ENCODE data around the gene ZNF280B.

ZNF280B gene

DNA sequence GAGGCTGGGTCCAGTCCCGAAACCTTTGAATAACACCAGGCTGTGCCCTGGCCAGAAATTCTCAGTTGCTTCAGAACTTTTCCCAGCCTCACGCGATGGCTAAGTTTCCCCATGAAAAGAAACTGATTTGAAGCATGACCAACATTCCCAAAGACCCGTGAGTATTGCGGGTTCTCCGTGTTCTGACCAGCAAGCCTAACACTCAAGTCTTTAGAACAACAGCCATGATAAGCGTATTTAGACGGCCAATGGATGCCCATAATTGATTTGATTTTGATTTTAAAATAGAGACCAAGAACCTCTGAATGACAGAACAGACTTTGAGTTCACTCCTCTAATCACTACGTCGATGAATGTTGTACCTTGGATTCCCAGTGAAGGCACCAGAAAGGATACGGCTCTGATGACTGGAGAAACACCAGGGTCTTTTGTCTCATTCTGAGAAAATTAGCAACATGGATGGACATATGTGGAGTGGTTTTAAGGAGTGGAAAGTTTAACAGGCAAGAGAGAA lies 43.9 kb downstream of the ZNF280B start:
- no peaks in the 10 kb centered on the region for H3K36me3 Mint-ChIP-seq
- H3K9me3 Mint-ChIP-seq, result no peaks in the 10 kb centered on the region
- no peak overlapping the region for H3K4me3 Mint-ChIP-seq
- H3K27ac Mint-ChIP-seq, result no peak overlapping the region
- no peaks in the 10 kb centered on the region for H3K4me1 Mint-ChIP-seq
- peaks cover 35% of the 10 kb centered on the region for H3K27me3 Mint-ChIP-seq

DNA sequence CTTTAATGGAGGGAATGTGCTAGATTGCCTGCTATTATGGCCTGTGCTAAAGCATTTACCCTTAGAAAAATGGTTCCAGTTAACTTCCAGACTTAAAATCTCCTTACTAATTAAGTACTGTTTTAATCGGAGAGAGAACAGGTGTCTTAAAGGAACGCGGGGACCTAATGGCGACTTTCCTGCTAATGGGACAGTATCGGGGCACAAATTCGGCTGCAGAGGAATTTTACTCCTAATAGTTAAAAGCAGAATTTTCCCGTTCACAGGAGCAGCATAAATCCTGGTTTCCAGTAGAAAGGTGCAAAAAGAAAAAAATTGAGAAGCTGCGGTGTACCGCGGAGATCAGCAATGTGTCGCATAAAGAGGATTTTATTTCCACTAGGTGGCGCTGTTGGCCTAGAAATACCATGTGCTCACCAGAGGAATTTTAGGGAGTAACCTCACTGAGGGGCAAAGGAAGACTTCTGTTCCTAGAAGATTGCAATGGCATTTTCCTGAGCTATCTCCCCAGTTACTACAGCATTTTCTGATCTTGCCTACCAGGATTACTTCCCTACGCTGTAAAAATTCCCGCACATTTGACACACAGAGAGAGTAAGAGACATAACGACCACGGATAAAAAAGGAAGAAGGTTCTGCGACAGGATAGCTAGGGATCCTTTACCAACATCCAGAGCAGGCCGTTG lies 44.5 kb downstream of the ZNF280B start:
- peaks cover 3% of the 10 kb centered on the region for H3K9me3 Mint-ChIP-seq
- H3K4me1 Mint-ChIP-seq, result no peaks in the 10 kb centered on the region
- H3K36me3 Mint-ChIP-seq, result peaks cover under 1% of the 10 kb centered on the region
- H3K27ac Mint-ChIP-seq, result peak overlapping the region; percentile 41
- no peak overlapping the region for H3K4me3 Mint-ChIP-seq
- peaks cover 35% of the 10 kb centered on the region for H3K27me3 Mint-ChIP-seq

DNA sequence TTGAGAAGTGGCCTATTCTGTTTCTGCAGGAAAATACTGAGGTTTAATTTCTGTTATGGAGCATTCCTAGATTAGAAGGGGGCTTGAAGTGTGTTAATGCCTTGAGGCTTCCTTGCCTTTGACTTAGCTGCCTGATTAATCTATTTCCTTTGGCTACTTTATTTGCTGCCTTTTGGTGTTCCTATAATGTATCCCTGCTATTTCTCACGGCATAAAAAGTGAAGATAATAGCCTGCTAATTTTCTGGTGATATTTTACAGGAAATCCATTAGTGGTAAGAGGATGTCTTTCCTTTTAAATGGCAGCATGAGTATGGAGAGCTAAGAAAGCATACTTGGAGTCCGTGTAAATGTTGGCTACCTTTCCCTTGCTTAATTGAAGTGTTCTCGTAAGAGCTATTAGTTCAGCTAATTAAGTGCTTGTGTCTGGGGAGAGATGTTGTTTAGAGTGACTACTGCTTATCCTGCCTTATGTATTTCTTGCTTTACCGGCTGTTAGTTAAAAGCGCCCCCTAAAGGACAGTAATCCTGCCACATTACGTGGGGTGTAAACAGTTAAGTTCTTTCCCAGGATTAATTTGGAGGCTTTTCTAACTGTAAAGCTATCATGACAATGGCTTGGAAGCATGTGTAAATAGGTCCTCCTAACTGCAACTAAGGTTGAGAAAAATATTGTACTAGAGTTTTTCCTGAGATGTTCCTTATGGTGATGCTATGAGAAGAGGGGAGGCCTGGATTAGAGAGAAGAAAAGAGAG lies 45.6 kb downstream of the ZNF280B start:
- Mint-ChIP-seq H3K4me1 (no peaks in the 10 kb centered on the region), H3K27ac (no peak overlapping the region), H3K9me3 (peaks cover 7% of the 10 kb centered on the region), H3K36me3 (peaks cover 3% of the 10 kb centered on the region), H3K27me3 (peaks cover 35% of the 10 kb centered on the region), H3K4me3 (no peak overlapping the region)

DNA sequence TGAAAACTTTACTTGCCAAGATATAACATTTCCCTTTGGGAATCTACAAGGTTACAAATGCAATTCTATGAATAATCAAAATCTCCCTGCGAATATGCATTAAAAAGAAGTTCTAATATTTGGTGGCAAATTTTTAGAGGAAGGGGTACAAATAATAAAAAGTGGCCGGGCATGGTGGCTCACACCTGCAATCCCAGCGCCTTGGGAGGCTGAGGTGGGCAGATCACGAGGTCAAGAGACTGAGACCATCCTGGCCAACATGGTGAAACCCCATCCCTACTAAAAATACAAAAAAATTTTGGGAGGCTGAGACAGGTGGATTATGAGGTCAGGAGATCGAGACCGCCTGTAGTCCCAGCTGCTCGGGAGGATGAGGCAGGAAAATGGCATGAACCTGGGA lies 47.0 kb downstream of the ZNF280B start:
- Mint-ChIP-seq H3K4me1 (no peaks in the 10 kb centered on the region), H3K36me3 (peaks cover 3% of the 10 kb centered on the region), H3K9me3 (peaks cover 7% of the 10 kb centered on the region), H3K4me3 (no peak overlapping the region), H3K27ac (no peak overlapping the region), H3K27me3 (peaks cover 35% of the 10 kb centered on the region)

DNA sequence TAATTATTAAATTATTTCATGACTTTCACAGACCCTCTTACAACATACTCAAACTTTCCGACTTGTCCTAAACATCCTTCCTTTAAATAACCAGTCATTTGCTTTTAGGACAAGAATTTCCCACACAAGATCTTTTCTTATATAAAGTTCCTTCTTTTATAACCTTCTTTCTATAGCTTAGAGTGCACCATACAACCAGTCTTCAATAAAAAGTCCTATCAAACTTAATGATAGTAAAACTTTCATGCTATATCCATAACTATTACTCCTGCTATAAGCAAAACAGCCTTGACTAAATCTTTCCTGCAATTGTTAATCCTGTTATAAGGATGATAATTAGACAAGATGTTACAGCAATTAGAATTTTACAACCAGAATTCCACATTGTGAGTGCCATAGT lies 47.4 kb downstream of the ZNF280B start:
- Mint-ChIP-seq H3K27me3 (peaks cover 35% of the 10 kb centered on the region), H3K36me3 (peaks cover 3% of the 10 kb centered on the region), H3K9me3 (peaks cover 7% of the 10 kb centered on the region), H3K27ac (no peak overlapping the region), H3K4me3 (no peak overlapping the region), H3K4me1 (no peaks in the 10 kb centered on the region)

DNA sequence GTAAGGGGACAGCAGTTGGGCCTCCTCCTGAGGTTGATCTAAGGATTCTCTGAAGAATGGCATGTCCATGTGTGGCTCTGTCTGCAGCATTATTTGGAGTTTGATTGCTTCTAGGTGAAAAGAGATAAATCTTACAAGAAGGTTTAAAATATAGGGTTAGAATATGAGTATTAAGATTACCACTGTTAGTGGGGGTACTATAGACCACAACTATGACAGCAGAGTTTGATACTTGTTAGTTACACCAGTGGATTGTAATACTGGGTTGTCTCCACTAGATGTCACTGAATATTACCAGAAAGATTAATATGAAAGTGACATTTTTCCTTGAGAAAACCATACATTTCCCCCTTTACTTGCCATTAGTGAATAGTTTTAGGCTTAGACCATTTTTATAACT lies 47.9 kb downstream of the ZNF280B start:
- H3K27me3 Mint-ChIP-seq, result peaks cover 35% of the 10 kb centered on the region
- no peak overlapping the region for H3K4me3 Mint-ChIP-seq
- H3K9me3 Mint-ChIP-seq, result peaks cover 7% of the 10 kb centered on the region

DNA sequence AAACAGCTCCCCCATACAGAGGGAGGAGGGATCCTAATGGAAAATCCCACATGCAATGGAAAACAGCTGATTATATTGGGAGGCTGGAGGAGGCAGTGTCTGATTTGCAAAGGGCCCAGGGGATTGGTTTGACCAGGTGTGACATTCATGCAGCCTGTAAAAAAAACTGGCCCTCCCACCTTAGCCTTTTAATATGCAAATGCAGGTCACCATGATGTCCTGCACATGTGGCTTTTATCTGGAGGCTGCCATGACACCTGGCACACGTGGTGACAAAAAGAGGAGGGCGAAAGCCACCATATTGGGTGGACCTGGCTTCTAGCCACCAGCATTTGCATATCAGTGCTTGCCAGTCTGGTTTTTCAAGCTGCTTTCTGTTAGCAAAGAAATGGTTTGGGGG lies 48.5 kb downstream of the ZNF280B start:
- no peak overlapping the region for H3K4me3 Mint-ChIP-seq
- H3K9me3 Mint-ChIP-seq, result peaks cover 7% of the 10 kb centered on the region
- no peak overlapping the region for H3K27ac Mint-ChIP-seq
- peaks cover 37% of the 10 kb centered on the region for H3K27me3 Mint-ChIP-seq
- H3K4me1 Mint-ChIP-seq, result no peaks in the 10 kb centered on the region
- H3K36me3 Mint-ChIP-seq, result peaks cover 3% of the 10 kb centered on the region

More for the DNA sequence above, 47.9 kb downstream of the ZNF280B start:
- H3K27ac Mint-ChIP-seq, result no peak overlapping the region
- H3K4me1 Mint-ChIP-seq, result no peaks in the 10 kb centered on the region
- peaks cover 3% of the 10 kb centered on the region for H3K36me3 Mint-ChIP-seq

DNA sequence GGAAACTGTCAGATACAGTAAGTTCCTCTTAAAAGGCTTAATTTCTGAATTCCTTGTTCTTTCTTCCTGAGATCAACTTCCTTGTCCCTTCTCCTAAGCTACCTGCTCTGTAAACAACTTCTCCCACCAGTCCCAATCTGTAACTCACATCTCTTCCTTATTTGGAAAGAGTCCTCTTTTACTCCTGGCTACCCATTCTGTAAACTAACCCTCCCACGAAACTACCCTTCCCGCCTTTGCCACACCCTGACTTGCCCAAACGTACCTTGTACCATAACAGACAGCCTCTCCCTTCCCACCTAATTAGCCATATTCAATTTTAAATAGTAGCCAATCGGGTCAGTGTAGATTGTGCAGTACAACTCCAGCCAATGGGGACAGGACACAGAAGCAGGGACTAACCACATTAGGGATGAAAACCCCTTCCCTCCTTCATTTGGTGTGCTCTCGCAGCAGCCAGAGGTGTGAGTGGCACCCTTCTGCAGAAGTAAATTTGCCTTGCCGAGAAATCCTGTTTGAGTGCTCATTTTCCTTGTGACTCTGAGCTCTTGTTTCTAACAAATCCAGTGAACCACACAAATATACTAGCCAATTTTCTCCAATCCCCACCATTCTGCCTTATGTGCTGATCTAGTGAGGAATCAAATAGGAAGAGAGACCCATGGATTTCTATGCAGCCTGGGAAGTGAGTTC lies 49.5 kb downstream of the ZNF280B start:
- H3K27ac Mint-ChIP-seq, result peak overlapping the region; percentile 35
- no peak overlapping the region for H3K4me3 Mint-ChIP-seq
- peaks cover 7% of the 10 kb centered on the region for H3K9me3 Mint-ChIP-seq
- no peaks in the 10 kb centered on the region for H3K4me1 Mint-ChIP-seq
- peaks cover 39% of the 10 kb centered on the region for H3K27me3 Mint-ChIP-seq
- H3K36me3 Mint-ChIP-seq, result peaks cover 3% of the 10 kb centered on the region

DNA sequence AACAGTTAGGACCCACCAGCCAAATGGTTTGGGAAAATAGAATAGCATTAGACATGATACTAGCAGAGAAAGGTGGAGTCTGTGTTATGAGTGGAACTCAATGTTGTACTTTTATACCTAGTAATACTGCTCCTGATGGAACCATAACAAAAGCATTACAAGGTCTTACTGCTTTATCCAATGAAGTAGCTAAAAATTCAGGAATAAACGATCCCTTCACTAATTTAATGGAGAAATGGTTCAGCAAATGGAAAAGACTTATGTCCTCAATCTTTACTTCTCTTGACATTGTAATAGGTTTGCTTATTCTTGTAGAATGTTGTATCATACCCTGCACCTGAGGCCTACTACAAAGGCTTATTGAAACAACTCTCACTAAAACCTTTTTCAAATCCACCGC lies 50.2 kb downstream of the ZNF280B start:
- Mint-ChIP-seq H3K27me3 (peaks cover 35% of the 10 kb centered on the region), H3K4me3 (no peak overlapping the region), H3K4me1 (no peaks in the 10 kb centered on the region), H3K9me3 (peaks cover 9% of the 10 kb centered on the region), H3K36me3 (peaks cover 3% of the 10 kb centered on the region), H3K27ac (no peak overlapping the region)

DNA sequence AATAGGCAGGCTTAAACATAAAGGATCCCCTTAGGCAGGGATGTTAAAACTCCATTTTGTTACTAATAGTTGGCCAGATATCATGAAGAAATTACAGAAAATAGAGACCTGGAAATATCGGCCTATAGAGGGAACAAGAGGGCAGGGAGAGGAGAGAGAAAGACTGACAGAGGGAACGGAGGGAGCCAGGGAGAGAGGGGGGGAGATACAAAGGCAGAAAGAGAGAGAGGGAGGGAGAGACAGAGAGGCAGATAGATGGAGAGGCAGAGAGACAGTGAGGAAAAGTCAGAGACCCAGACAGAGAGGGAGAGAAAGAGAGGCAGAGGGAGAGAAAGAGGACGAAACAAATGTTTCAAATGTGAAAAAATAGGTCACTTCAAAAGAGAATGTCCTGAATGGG lies 53.5 kb downstream of the ZNF280B start:
- peaks cover 23% of the 10 kb centered on the region for H3K9me3 Mint-ChIP-seq
- no peak overlapping the region for H3K27ac Mint-ChIP-seq
- peaks cover 19% of the 10 kb centered on the region for H3K27me3 Mint-ChIP-seq
- peaks cover 7% of the 10 kb centered on the region for H3K36me3 Mint-ChIP-seq
- no peaks in the 10 kb centered on the region for H3K4me1 Mint-ChIP-seq
- H3K4me3 Mint-ChIP-seq, result no peak overlapping the region

DNA sequence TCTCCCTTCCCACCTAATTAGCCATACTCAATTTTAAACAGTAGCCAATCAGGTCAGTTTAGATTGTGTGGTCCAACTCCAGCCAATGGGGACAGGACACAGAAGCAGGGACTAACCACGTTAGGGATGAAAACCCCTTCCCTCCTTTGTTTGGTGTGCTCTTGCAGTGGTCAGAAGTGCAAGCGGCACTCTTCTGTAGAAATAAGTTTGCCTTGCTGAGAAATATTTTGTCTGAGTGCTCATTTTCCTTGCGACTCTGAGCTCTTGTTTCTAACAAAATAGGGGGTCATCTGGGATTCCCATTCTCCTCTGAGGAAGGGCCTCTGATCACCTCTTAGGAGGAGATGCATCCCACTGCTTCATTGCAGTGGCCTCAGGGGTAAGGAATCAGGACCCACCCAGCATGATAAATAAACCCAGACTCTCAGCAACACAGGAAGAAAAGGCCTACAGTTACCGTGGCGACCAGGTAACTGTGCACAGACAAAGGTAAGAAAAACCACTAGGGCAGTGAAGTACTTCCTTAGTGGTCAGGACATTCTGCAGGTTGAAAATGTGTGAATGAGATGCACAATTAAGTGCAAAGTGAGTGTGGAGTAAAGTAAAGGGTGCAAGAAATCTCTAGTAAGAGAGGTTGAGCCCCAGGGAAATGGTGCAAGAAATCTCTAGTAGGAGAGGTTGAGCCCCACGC lies 55.4 kb downstream of the ZNF280B start:
- H3K4me3 Mint-ChIP-seq, result no peak overlapping the region
- peaks cover 4% of the 10 kb centered on the region for H3K36me3 Mint-ChIP-seq
- H3K27ac Mint-ChIP-seq, result no peak overlapping the region
- no peaks in the 10 kb centered on the region for H3K4me1 Mint-ChIP-seq
- peaks cover 16% of the 10 kb centered on the region for H3K9me3 Mint-ChIP-seq
- H3K27me3 Mint-ChIP-seq, result peaks cover 18% of the 10 kb centered on the region

DNA sequence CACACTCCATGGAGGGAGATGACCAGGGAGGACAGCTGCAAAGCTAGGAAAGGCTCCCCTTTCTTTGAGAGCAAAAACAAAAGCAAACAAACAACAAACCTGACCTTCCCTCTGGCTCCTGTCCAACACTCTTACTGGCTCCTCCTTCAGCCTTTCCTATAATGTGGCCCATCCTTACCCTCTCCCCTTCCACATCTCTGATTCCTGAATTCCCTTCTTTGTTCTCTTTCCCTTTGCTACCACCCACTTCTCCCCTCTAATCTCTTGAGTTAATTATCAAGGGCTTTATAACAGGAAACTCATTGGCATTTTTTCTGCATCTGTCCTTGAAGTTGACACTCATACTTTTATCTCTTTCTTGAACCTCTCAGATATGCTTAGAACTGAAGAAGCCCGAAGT lies 56.3 kb downstream of the ZNF280B start:
- no peak overlapping the region for H3K4me3 Mint-ChIP-seq
- H3K27ac Mint-ChIP-seq, result no peak overlapping the region

DNA sequence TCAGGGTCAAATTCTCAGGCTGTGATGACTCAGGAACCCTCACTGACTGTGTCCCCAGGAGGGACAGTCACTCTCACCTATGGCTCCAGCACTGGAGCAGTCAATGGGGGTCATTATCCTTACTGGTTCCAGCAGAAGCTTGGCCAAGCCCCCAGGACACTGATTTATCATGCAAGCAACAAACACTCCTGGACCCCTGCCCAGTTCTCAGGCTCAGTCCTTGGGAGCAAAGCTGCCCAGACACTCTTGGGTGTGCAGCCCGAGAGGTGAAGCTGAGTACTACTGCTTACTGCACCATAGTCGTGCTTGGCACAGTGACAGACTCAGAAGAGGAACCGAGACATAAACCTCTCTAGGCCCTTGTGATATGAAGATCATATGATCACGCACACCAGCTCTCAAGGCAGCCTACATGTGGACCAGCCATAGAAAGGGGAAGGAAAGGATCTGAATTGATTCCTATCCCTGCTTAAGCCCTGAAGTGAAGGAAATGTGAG lies 58.2 kb downstream of the ZNF280B start:
- Mint-ChIP-seq H3K4me3 (no peak overlapping the region), H3K27me3 (peaks cover 16% of the 10 kb centered on the region), H3K36me3 (peaks cover 4% of the 10 kb centered on the region), H3K9me3 (peaks cover 16% of the 10 kb centered on the region), H3K27ac (no peak overlapping the region), H3K4me1 (no peaks in the 10 kb centered on the region)

More for the DNA sequence above, 56.3 kb downstream of the ZNF280B start:
- peaks cover 4% of the 10 kb centered on the region for H3K36me3 Mint-ChIP-seq
- H3K4me1 Mint-ChIP-seq, result no peaks in the 10 kb centered on the region
- H3K9me3 Mint-ChIP-seq, result peaks cover 16% of the 10 kb centered on the region
- H3K27me3 Mint-ChIP-seq, result peaks cover 18% of the 10 kb centered on the region

DNA sequence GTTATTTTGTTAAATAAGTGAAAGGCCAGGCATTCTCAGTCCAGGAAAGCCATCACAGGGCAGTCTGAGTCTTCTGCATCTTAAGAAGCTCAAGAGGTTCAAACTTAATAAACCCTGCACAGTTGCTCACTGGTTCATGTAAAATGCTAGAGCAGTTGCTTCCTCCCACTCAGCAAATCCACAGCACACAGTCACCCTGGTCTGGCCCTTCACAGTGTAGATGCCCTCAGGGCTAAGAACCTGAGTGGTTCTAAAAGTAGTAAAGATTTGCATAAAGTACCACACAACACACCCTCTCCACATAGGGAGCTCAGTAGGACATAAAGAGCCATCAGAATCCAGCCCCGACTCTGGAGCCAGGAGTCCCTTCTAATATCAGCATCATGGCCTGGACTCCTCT lies 58.7 kb downstream of the ZNF280B start:
- H3K4me1 Mint-ChIP-seq, result no peaks in the 10 kb centered on the region
- H3K36me3 Mint-ChIP-seq, result peaks cover 4% of the 10 kb centered on the region
- peaks cover 15% of the 10 kb centered on the region for H3K27me3 Mint-ChIP-seq
- H3K9me3 Mint-ChIP-seq, result peaks cover 16% of the 10 kb centered on the region
- H3K27ac Mint-ChIP-seq, result no peak overlapping the region
- H3K4me3 Mint-ChIP-seq, result no peak overlapping the region

DNA sequence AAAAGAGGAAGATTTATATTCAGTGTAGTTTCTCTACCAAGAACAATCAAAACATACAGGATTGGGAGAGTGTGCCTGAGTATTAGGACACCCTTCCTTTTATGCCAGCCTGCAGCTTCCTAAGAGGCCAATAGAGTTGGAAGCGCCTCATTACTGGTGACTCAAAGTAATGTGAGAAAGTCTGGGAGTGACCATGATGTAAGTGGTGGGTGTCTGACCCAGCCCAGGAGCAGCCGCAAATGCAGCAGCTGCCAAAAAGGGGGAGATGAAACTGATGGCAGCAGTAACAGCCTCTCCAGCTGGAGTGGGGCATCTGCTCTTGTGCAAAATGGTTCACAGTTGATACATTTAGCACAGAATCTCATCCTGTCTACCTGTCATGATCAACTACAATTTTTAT lies 62.0 kb downstream of the ZNF280B start:
- peaks cover 12% of the 10 kb centered on the region for H3K27me3 Mint-ChIP-seq
- peaks cover 2% of the 10 kb centered on the region for H3K36me3 Mint-ChIP-seq
- no peak overlapping the region for H3K4me3 Mint-ChIP-seq
- no peak overlapping the region for H3K27ac Mint-ChIP-seq
- H3K9me3 Mint-ChIP-seq, result no peaks in the 10 kb centered on the region
- no peaks in the 10 kb centered on the region for H3K4me1 Mint-ChIP-seq

All from activated naive CD4-positive, alpha-beta T cell treated with anti-CD3 and anti-CD28 coated beads, Interleukin-2, amount 50 U/mL, for 24 hours (primary cell).